Adrenal gland (tissue), 5 donors: ENCODE measurements around the gene ANKS1A.

Source experiments
- POLR2A ChIP-seq, 2 donors: fragments of 450-650 bp; IDR thresholded peaks; one replicate each; pipeline ENCODE4 v1.6.1; 2017; ENCODE audit warnings: antibody characterized with exemption in 2 of 2, mild to moderate bottlenecking in 2 of 2, moderate library complexity in 1 of 2
- TF ChIP-seq, protein P1 (sequence below), 6 experiments: fragments of 450-650 bp in 4 of 6; fragments of 200-600 bp in 2 of 6; sonication (generic) in 1 of 6; IDR thresholded peaks; 1 replicate in 5 of 6; 2 replicates in 1 of 6; pipeline versions ENCODE4 v1.5.1 to v1.8.0; 2016 to 2021; ENCODE audit warnings: antibody characterized with exemption in 6 of 6, mild to moderate bottlenecking in 2 of 6, moderate library complexity in 1 of 6
- donor health status: DM: no; HTN: no; CAD: no.

GRCh38 chr6:35128042-35128441, 239.0 kb downstream of the ANKS1A start:
- TF ChIP-seq, protein P1, sequence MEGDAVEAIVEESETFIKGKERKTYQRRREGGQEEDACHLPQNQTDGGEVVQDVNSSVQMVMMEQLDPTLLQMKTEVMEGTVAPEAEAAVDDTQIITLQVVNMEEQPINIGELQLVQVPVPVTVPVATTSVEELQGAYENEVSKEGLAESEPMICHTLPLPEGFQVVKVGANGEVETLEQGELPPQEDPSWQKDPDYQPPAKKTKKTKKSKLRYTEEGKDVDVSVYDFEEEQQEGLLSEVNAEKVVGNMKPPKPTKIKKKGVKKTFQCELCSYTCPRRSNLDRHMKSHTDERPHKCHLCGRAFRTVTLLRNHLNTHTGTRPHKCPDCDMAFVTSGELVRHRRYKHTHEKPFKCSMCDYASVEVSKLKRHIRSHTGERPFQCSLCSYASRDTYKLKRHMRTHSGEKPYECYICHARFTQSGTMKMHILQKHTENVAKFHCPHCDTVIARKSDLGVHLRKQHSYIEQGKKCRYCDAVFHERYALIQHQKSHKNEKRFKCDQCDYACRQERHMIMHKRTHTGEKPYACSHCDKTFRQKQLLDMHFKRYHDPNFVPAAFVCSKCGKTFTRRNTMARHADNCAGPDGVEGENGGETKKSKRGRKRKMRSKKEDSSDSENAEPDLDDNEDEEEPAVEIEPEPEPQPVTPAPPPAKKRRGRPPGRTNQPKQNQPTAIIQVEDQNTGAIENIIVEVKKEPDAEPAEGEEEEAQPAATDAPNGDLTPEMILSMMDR (IDR thresholded peaks at IDR 0.05): no peak
- no peak for TF ChIP-seq POLR2A (IDR thresholded peaks at IDR 0.05)
